Neutrophil (primary cell): ENCODE measurements around the gene GNAI3.
A peak's percentile ranks its signal among the peaks of the same experiment; 100 is the strongest.

ENCODE experiments used
- H3K27ac ChIP-seq: fragments of 200-600 bp; sonication (generic); 2 replicates; pipeline ENCODE4 v1.5.1; 2016; ENCODE audit warnings: mild to moderate bottlenecking, moderate library complexity
- H3K27me3 ChIP-seq: fragments of 200-600 bp; sonication (generic); 2 replicates; pipeline ENCODE4 v1.6.0; 2016; ENCODE audit warnings: mild to moderate bottlenecking
- H3K36me3 ChIP-seq: fragments of 200-600 bp; sonication (generic); 2 replicates; pipeline ENCODE4 v1.5.1; 2017
- H3K4me1 ChIP-seq, 2 experiments: fragments of 200-600 bp in 1 of 2; sonication (generic) in 1 of 2; 1 replicate in 1 of 2; 2 replicates in 1 of 2; pipeline versions ENCODE4 v1.5.1 to v1.6.1; 2013 to 2016; ENCODE audit warnings: low read depth in 1 of 2, low read length in 1 of 2, mild to moderate bottlenecking in 1 of 2, moderate library complexity in 1 of 2; ENCODE audit not compliant: control insufficient read depth in 1 of 2, insufficient read depth in 1 of 2
- H3K4me3 ChIP-seq, 2 experiments: fragments of 200-600 bp in 1 of 2; sonication (generic) in 1 of 2; 1 replicate in 1 of 2; 2 replicates in 1 of 2; pipeline ENCODE4 v1.5.1; 2013 to 2016; ENCODE audit warnings: low read depth in 1 of 2, low read length in 1 of 2, mild to moderate bottlenecking in 1 of 2, moderate library complexity in 1 of 2
- H3K9me3 ChIP-seq: fragments of 200-600 bp; sonication (generic); 2 replicates; pipeline ENCODE4 v1.5.1; 2016
- CTCF ChIP-seq: fragments of 200-600 bp; sonication (generic); IDR thresholded peaks from 2 replicates; pipeline ENCODE4 v1.5.1; 2016; ENCODE audit warnings: antibody characterized with exemption

GNAI3 gene

DNA sequence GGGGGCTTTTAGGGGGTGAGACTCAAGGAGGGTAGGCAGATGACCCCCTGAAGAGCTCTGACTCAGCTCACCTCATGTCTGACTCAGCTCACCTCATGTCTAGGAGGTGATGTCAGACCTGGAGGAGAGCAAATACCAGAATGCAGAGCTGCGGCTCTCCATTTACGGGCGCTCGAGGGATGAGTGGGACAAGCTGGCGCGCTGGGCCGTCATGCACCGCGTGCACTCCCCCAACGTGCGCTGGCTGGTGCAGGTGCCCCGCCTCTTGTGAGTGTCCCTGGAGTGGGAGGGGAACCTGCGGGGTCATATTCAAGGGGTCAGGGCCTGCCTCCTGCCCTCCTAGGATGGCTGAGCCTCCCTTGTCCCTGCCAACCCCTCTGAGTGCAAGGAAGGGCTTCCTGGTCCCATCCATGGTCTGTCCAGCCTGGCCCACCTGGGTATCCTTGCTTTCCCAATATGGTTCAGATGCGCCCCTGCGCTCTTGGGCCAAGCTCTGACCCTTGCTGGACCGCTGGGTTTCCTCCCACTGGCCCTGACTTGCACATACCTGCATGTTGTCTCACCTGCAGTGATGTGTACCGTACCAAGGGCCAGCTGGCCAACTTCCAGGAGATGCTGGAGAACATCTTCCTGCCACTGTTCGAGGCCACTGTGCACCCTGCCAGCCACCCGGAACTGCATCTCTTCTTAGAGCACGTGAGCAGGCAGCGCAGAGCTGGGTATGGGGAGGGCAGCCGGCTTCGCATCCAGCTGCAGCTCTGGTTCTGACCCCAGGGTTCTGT is 80.3 kb downstream of the GNAI3 start:
- Histone ChIP-seq H3K4me3 (no peak overlapping the region), H3K36me3 (peaks cover 86% of the 10 kb centered on the region), H3K4me1 (peaks cover 11 to 14% of the 10 kb centered on the region in 2 experiments), H3K9me3 (no peaks in the 10 kb centered on the region), H3K27ac (peak overlapping the region; percentile 50), H3K27me3 (no peaks in the 10 kb centered on the region)
- no peak for TF ChIP-seq CTCF

DNA sequence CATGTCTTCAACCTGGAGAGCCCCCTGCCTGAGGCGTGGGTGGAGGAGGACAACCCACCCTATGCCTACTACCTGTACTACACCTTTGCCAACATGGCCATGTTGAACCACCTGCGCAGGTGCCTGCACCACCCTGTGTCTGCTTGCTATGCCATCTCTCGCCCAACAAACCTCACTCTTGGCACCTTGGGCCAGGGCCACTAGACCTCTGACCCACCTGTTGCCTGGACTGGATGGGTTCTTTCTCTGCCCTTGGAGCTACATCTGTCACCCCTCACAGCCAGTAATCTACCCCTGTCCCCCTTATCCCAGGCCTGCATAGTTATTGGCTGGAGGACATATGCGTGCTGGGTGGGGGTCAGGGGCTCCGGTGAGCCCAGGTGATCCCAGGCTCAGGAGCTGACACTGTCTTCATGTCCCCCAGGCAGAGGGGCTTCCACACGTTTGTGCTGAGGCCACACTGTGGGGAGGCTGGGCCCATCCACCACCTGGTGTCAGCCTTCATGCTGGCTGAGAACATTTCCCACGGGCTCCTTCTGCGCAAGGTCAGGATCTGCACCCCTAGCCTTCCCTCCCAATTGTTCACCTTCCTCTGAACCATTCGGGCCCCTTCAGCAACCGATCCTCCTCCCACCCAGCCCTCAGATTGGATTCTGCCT is 81.1 kb downstream of the GNAI3 start:
- no peaks in the 10 kb centered on the region for H3K9me3 ChIP-seq
- peaks cover 86% of the 10 kb centered on the region for H3K36me3 ChIP-seq
- peaks cover 3 to 10% of the 10 kb centered on the region in 2 experiments for H3K4me1 ChIP-seq
- H3K27ac ChIP-seq, result peak overlapping the region; percentile 50
- no peaks in the 10 kb centered on the region for H3K27me3 ChIP-seq
- TF ChIP-seq CTCF, result no peak
- H3K4me3 ChIP-seq, result no peak overlapping the region

- Histone ChIP-seq H3K27ac (peak overlapping the region; percentile 50), H3K27me3 (no peaks in the 10 kb centered on the region), H3K4me3 (no peak overlapping the region), H3K4me1 (peaks cover 0 to 4% of the 10 kb centered on the region in 2 experiments), H3K36me3 (peaks cover 78% of the 10 kb centered on the region), H3K9me3 (no peaks in the 10 kb centered on the region)
- TF ChIP-seq CTCF, result peak; percentile 59
These were observed 81.9 kb downstream of the GNAI3 start for GRCh38 chr1:109630081-109630897.

GRCh38 chr1:109630898-109631512 is 82.6 kb downstream of the GNAI3 start:
- no peak for TF ChIP-seq CTCF
- Histone ChIP-seq H3K27me3 (no peaks in the 10 kb centered on the region), H3K36me3 (peaks cover 71% of the 10 kb centered on the region), H3K4me1 (peaks cover 0 to 4% of the 10 kb centered on the region in 2 experiments), H3K9me3 (no peaks in the 10 kb centered on the region), H3K27ac (no peak overlapping the region), H3K4me3 (no peak overlapping the region)
